Naive B cell (primary cell): Measurements from ENCODE around the gene CHD6. TPM values are rescaled to one million over a fixed set of nuclear protein-coding genes. Genes with fewer than 3 reads are reported as not detected.

Experiments used
- ATAC-seq, 2 donors: fragments of 150-1000 bp; cut with Tn5 transposase; 2 replicates each; pipeline ENCODE4 v1.10.0; 2021; ENCODE audit warnings: low read depth in 2 of 2, mild to moderate bottlenecking in 2 of 2, moderate library complexity in 2 of 2
- DNase-seq: peaks from one replicate; pipeline ENCODE4 v3.0.0; 2022
- H3K27ac Mint-ChIP-seq, 6 donors: one replicate each; pipeline ENCODE4 v1.8.0; 2020 to 2022; ENCODE audit warnings: mild to moderate bottlenecking in 6 of 6, mixed read lengths in 6 of 6, moderate library complexity in 5 of 6, inconsistent platforms in 2 of 6
- H3K27me3 Mint-ChIP-seq, 3 donors: one replicate each; pipeline ENCODE4 v1.8.0; 2021 to 2022; ENCODE audit warnings: mixed read lengths in 3 of 3, mild to moderate bottlenecking in 1 of 3
- H3K36me3 Mint-ChIP-seq, 2 donors: one replicate each; pipeline ENCODE4 v1.8.0; 2020 to 2022; ENCODE audit warnings: mixed read lengths in 2 of 2, inconsistent platforms in 1 of 2, mild to moderate bottlenecking in 1 of 2
- H3K4me1 Mint-ChIP-seq, 3 donors: one replicate each; pipeline ENCODE4 v1.8.0; 2020 to 2022; ENCODE audit warnings: mixed read lengths in 3 of 3, inconsistent platforms in 1 of 3, mild to moderate bottlenecking in 1 of 3, moderate library complexity in 1 of 3
- H3K4me3 Mint-ChIP-seq, 8 donors: one replicate each; pipeline ENCODE4 v1.8.0; 2020 to 2022; ENCODE audit warnings: mild to moderate bottlenecking in 8 of 8, mixed read lengths in 8 of 8, moderate library complexity in 8 of 8, inconsistent platforms in 2 of 8
- H3K9me3 Mint-ChIP-seq, 7 donors: one replicate each; pipeline ENCODE4 v1.8.0; 2020 to 2022; ENCODE audit warnings: mixed read lengths in 7 of 7, mild to moderate bottlenecking in 5 of 7, inconsistent platforms in 2 of 7, moderate library complexity in 1 of 7
- polyA plus RNA-seq, 6 donors: library from polyadenylated mRNA; unstranded; fragments of 300-500 nt; fragmentation: Illumina TruSeq; gene quantifications; one replicate each; pipeline ENCODE4 v1.2.3, GENCODE V29; 2021; ENCODE audit warnings: low read depth in 6 of 6

The CHD6 gene
- polyA plus RNA-seq, 6 donors from 2014 or later, result 30.5 to 82.8 (median 51.9) TPM

DNA sequence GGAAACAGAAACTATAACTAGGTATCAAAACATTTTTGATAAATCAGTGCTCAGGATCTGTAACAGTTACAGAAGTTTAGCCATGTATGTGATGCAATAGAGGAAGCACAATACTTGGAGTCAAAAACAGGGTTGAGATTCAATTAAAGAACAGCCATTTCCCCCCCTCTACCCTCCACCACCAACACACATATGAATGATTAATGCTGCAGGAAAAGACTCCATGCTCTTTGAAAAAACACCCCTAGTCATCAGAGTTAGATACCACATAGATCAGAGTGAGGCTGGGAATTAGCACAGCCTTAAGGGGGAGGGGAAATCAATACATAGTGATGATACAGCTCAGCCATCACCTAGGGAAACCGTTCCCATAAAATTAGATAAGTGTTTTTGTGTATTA is 142.7 kb downstream of the CHD6 start:
- no peak for ATAC-seq
- H3K36me3 Mint-ChIP-seq, result peaks cover 35 to 45% of the 10 kb centered on the region in 2 donors
- DNase-seq, result no peak

DNA sequence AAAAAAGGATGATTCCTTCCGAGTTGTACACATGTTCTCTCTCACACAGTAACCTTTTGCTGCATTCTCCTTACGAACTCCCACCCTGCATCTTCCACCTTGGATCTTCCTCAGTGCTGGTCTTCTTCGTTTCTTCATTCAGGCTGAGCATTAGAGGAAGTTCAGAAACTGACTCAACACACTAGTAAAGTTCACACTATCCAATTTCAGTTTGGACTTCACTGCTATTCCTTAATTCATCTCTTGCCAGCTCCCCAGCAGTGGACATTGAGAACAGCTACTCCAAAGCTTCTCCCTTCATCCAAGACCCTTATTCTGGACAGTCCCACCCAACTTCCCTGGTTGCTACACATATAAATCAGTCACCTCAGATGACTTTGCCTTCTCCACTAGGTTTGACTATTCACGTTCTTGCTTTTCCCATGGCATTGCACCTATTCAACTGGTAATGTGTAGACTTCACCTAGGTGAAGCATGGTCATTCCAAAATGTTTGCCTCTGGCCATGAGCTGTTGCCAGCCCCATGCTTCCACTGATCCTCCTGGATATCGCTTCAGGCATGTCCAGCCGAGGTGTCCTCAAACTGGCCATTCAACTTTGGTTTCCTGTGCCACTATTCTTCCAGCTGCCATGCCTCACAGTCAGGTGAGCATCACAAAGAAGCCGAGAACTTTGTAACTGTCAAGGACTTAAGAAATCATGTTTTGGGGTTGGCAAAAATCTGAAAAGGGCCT is 147.6 kb downstream of the CHD6 start:
- no peaks in the 10 kb centered on the region for H3K27me3 Mint-ChIP-seq
- ATAC-seq (no peak), DNase-seq (no peak)
- peaks cover 0 to 5% (median 0%) of the 10 kb centered on the region in 7 donors for H3K9me3 Mint-ChIP-seq
- peaks cover 45 to 46% of the 10 kb centered on the region in 2 donors for H3K36me3 Mint-ChIP-seq
- peaks cover 5 to 14% (median 12%) of the 10 kb centered on the region in 3 donors for H3K4me1 Mint-ChIP-seq
- H3K27ac Mint-ChIP-seq, result no peak overlapping the region
- H3K4me3 Mint-ChIP-seq, result no peak overlapping the region

More for the DNA sequence above, 142.7 kb downstream of the CHD6 start:
- Mint-ChIP-seq H3K4me3 (no peak overlapping the region), H3K27me3 (no peaks in the 10 kb centered on the region), H3K9me3 (no peaks in the 10 kb centered on the region), H3K4me1 (peaks cover 15 to 26% (median 22%) of the 10 kb centered on the region in 3 donors), H3K27ac (peak overlapping the region; percentile 8 to 68 (median 42))

DNA sequence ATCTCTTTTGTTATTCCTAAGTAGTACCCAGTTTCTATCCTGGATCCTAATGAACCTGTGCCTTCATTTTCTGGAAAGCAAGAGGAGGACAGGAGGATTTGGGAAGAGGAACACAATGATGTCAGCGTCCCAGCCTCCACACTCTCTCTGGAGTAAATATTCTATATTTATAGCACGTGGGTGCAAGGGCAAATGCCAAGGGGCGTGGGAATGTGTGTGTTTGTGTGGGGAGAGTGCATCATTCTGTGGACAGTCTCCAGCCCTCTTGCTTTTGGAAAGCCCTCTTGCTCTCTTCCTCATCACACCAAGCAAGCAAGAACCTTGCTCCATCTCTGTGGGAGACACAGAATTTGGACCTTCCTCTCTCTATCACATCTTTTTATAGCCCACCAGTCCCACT is 148.3 kb downstream of the CHD6 start:
- Mint-ChIP-seq H3K4me1 (peaks cover 0 to 8% (median 7%) of the 10 kb centered on the region in 3 donors), H3K9me3 (peaks cover 0 to 11% (median 2%) of the 10 kb centered on the region in 7 donors), H3K27ac (no peak overlapping the region), H3K4me3 (no peak overlapping the region), H3K36me3 (peaks cover 49 to 52% of the 10 kb centered on the region in 2 donors), H3K27me3 (no peaks in the 10 kb centered on the region)
- DNase-seq (no peak), ATAC-seq (no peak)

DNA sequence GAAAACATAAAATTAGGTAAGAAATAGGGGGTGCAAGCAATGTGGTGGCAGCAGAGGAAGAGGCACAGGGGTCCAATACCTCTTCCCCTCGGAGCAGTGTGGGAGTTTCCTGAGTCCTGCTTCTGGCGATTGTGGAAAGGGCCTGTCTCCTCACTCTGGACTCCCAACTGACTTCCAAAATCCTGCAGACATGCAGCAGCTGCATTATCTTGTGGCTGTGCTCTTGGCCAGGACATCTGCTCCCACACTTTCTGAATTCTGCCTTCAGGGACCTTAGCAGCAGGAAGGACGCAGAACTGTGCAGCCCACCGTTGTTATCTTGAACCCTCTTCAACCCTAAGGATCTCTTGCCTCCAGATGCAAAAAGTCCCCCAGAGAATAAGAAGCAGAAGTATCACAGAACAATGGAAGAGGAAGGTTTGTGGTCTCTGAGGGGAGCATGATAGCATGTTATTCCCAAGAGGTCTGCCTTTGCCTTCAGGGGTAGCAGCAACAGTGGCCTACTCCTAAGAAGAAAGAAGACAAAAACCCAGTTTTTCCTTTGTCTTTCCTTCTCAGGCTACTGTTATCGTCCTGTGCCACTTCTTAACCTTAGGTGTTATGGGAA is 149.1 kb downstream of the CHD6 start:
- peak overlapping the region in 1 of 6 donors; percentile 13 for H3K27ac Mint-ChIP-seq

DNA sequence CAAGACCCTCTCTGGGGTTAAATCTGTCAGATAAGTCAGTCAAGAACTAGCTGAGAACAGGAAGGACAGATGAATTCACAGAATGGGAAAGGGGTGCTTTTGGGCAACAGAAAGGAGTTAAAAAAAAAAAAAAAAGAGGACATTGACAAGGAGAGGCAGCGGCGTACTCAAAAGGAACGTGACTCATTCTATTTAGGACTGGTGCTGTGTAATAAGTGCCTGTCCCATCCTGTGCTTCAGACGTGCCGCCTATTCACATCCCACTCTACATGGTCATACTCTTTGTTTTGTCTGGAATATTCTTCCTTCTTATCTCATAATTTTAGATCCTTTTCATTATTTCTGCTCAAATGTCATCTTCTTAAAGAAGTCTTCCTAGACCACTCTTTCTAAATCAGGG is 150.5 kb downstream of the CHD6 start:
- DNase-seq, result no peak
- H3K4me3 Mint-ChIP-seq, result no peak overlapping the region
- H3K36me3 Mint-ChIP-seq, result peaks cover 51 to 56% of the 10 kb centered on the region in 2 donors
- peaks cover 0 to 13% (median 2%) of the 10 kb centered on the region in 7 donors for H3K9me3 Mint-ChIP-seq
- H3K27me3 Mint-ChIP-seq, result no peaks in the 10 kb centered on the region
- H3K4me1 Mint-ChIP-seq, result peaks cover 0 to 8% (median 7%) of the 10 kb centered on the region in 3 donors
- ATAC-seq, result no peak
- peak overlapping the region in 1 of 6 donors; percentile 42 for H3K27ac Mint-ChIP-seq

More for the DNA sequence above, 149.1 kb downstream of the CHD6 start:
- H3K36me3 Mint-ChIP-seq, result peaks cover 55 to 57% of the 10 kb centered on the region in 2 donors
- no peak for DNase-seq
- ATAC-seq, result no peak
- no peaks in the 10 kb centered on the region for H3K27me3 Mint-ChIP-seq
- peaks cover 0 to 13% (median 2%) of the 10 kb centered on the region in 7 donors for H3K9me3 Mint-ChIP-seq
- H3K4me1 Mint-ChIP-seq, result peaks cover 0 to 8% (median 7%) of the 10 kb centered on the region in 3 donors
- H3K4me3 Mint-ChIP-seq, result no peak overlapping the region

DNA sequence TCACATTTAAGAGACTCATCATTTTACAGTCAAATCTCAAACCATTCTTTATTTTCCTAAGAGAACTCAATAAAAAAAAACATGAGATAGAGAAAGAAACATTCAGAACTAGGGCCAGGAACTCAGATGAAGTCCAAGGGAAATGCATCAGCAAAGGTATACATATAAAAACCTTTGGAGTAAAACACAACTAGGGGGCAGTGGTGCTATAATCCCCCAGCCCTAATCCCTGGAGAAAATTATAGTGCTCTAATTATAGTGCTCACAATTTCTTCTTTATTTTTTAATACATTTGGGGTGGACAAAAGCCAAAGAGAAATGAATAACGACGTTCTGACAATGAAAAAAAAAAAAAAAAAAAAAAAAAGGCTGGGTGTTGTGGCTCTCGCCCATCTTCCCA is 151.0 kb downstream of the CHD6 start:
- peaks cover 0 to 13% (median 2%) of the 10 kb centered on the region in 7 donors for H3K9me3 Mint-ChIP-seq
- H3K4me1 Mint-ChIP-seq, result peaks cover 0 to 8% (median 7%) of the 10 kb centered on the region in 3 donors
- DNase-seq (no peak), ATAC-seq (no peak)
- peak overlapping the region in 1 of 6 donors; percentile 75 for H3K27ac Mint-ChIP-seq
- H3K36me3 Mint-ChIP-seq, result peaks cover 46 to 56% of the 10 kb centered on the region in 2 donors
- H3K27me3 Mint-ChIP-seq, result no peaks in the 10 kb centered on the region
- no peak overlapping the region for H3K4me3 Mint-ChIP-seq

DNA sequence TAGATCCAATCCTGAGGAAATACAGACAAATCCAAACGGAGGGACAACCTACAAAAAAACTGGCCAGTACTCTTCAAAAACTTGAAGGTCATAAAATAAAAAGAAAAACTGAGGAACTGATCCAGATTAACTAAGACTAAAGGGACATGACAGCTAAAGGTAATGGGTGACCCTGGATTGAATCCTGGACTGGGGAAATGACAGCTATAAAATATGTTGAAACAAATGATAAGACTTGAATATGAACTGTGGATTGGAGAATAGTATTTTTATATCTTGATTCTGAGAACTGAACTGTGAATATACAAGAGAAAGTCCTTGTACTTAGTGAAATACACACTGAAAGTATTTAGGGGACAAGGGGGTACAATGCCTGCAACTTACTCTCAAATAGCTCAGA is 154.6 kb downstream of the CHD6 start:
- H3K4me3 Mint-ChIP-seq, result no peak overlapping the region
- peaks cover 47 to 60% of the 10 kb centered on the region in 2 donors for H3K36me3 Mint-ChIP-seq
- peaks cover 5 to 17% (median 6%) of the 10 kb centered on the region in 7 donors for H3K9me3 Mint-ChIP-seq
- ATAC-seq (no peak), DNase-seq (no peak)
- no peaks in the 10 kb centered on the region for H3K4me1 Mint-ChIP-seq
- H3K27ac Mint-ChIP-seq, result no peak overlapping the region
- no peaks in the 10 kb centered on the region for H3K27me3 Mint-ChIP-seq

DNA sequence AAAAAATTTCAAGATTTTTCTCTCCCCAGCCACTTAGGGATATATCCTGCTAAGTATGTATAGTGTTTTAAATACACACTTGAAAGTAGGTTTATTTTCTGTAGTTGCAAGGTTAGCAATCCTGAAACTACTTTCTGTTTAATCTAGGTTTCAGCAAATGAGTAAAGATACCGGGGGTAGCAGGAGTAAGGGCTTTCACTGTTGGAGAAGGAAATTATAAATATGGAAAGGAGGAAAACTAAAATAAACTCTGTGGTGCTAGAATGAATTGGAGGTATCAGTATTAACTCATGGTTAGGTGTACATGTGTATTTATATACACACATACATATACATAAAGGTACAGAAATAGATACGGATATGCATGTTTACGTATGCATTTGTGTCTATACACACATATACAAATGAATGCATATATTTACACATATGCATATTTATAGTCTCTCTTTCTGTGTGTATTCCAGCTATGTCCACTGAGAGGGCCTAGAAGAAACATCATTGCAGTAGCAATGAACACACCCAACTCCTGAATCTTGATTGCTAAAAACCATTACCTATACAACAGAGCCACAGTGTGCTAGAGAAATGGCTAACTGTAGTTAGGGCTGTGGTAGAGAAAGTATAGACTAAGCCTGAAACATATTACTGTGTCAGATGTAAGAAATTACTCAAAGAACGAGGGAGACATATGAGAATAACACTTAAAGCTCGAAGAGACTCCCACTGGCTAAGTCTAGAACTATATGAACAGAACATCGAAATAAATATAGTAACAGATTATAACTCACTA is 155.6 kb downstream of the CHD6 start:
- ATAC-seq (no peak), DNase-seq (no peak)
- Mint-ChIP-seq H3K4me3 (no peak overlapping the region), H3K27ac (no peak overlapping the region), H3K36me3 (peaks cover 38 to 55% of the 10 kb centered on the region in 2 donors), H3K9me3 (peaks cover 5 to 17% (median 6%) of the 10 kb centered on the region in 7 donors), H3K27me3 (no peaks in the 10 kb centered on the region), H3K4me1 (no peaks in the 10 kb centered on the region)

DNA sequence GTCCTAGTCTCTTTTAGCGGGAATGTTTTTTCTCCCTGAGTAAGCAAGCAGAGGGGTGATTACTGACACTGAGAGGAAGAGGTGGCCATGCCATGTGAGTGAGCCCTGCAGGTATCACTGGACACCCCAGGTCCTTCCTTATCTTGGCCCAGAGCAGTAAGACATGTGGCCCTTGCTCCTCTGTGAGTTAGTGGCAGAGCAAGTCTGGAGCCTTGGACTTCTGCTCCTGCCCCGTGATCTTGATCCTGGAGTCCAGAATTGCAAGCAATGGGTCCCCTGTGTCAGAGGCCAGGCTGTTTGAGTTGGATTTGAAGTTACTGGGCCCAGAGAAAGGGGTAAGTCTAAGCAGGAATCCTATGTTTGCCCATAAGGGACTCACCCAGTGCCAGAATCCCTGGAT is 159.4 kb downstream of the CHD6 start:
- H3K27me3 Mint-ChIP-seq, result no peaks in the 10 kb centered on the region
- H3K36me3 Mint-ChIP-seq, result peaks cover 34 to 51% of the 10 kb centered on the region in 2 donors
- peak overlapping the region in 1 of 6 donors; percentile 47 for H3K27ac Mint-ChIP-seq
- DNase-seq, result no peak
- peaks cover 0 to 5% (median 4%) of the 10 kb centered on the region in 7 donors for H3K9me3 Mint-ChIP-seq
- no peak overlapping the region for H3K4me3 Mint-ChIP-seq
- ATAC-seq, result no peak
- no peaks in the 10 kb centered on the region for H3K4me1 Mint-ChIP-seq

DNA sequence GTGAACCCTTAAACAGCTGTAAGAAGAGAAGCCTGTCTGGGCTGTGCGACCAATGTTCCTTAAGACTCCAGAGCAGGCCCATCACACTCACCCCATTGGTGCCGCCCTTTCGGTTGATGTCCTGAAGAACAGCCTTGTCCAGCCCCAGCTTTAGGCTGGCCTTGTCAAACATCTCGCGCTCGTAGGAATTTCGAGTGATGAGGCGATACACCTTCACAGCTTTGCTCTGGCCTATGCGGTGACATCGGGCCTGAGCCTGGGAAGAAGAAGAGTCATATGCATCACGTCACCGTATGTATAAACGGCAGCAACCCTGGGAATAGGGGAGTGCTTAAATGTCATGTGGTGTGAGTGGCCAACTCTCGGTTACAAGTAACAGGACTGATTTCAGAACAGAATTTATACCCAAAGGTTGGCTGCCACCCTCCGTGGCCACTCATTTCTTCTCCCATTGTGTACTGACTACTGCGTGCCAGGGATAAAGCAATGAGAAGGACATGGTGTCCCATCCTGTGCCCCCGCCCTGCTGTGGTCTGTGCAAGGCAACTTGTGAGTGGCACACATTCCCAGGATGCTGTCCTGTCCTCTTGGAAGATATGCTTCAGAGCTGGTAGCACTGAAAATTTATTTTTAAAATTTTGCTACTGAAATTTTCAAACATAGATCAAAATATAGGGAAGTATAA is 160.9 kb downstream of the CHD6 start:
- no peak for ATAC-seq
- Mint-ChIP-seq H3K4me1 (no peaks in the 10 kb centered on the region), H3K27me3 (no peaks in the 10 kb centered on the region), H3K4me3 (no peak overlapping the region), H3K27ac (peak overlapping the region in 1 of 6 donors; percentile 44), H3K9me3 (peaks cover 0 to 5% (median 4%) of the 10 kb centered on the region in 7 donors), H3K36me3 (peaks cover 47 to 56% of the 10 kb centered on the region in 2 donors)
- DNase-seq, result no peak

DNA sequence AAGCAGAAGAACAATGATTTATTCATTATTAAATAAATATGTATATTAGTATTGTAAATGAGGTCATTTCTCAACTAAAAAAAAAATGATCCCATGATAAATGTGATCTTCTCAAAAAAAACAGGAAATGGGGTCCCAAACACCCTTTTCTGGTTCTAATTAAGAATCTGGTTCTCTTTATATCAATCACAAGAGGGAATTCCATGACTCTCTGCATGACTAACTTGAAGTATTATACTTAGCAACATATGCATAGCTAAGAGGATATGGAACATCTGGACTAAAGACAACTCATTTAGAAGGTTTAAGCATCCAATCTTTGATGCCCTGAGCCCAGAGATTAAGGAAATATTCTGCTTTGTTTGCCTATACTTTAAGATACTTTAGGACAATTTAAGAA is 161.8 kb downstream of the CHD6 start:
- Mint-ChIP-seq H3K36me3 (peaks cover 53 to 56% of the 10 kb centered on the region in 2 donors), H3K4me3 (no peak overlapping the region), H3K27ac (no peak overlapping the region), H3K4me1 (peaks cover 0 to under 1% (median 0%) of the 10 kb centered on the region in 3 donors), H3K27me3 (no peaks in the 10 kb centered on the region), H3K9me3 (peaks cover 0 to 5% (median 3%) of the 10 kb centered on the region in 7 donors)
- ATAC-seq (no peak), DNase-seq (no peak)

DNA sequence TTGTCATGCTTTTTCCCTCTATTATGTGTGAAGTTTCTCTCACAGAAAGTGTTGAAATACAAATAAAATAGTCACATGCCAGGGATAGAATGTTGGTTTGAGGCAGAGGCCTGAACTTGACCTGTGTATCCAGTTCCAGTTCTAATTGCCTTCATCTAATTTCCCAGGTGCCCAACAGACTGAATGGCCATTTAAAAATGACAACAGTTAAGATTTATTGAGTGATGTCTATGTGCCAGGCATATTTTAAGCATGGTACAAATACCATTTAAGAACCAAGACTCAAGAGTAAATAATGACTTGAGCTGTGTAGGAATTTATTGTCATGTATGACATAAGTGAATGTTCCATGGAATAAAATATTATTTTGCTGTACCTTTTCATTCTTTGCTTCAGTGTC is 163.9 kb downstream of the CHD6 start:
- H3K27ac Mint-ChIP-seq, result no peak overlapping the region
- ATAC-seq (no peak), DNase-seq (no peak)
- H3K4me3 Mint-ChIP-seq, result no peak overlapping the region
- peaks cover 52 to 63% of the 10 kb centered on the region in 2 donors for H3K36me3 Mint-ChIP-seq
- peaks cover 0 to 3% (median 0%) of the 10 kb centered on the region in 3 donors for H3K4me1 Mint-ChIP-seq
- H3K9me3 Mint-ChIP-seq, result no peaks in the 10 kb centered on the region
- no peaks in the 10 kb centered on the region for H3K27me3 Mint-ChIP-seq
